Measurements from ENCODE around the gene PRKACA.

GRCh38 chr19:14122924-14123323 lies 5.4 kb upstream of the PRKACA start:
- TF ChIP-seq, protein P1, sequence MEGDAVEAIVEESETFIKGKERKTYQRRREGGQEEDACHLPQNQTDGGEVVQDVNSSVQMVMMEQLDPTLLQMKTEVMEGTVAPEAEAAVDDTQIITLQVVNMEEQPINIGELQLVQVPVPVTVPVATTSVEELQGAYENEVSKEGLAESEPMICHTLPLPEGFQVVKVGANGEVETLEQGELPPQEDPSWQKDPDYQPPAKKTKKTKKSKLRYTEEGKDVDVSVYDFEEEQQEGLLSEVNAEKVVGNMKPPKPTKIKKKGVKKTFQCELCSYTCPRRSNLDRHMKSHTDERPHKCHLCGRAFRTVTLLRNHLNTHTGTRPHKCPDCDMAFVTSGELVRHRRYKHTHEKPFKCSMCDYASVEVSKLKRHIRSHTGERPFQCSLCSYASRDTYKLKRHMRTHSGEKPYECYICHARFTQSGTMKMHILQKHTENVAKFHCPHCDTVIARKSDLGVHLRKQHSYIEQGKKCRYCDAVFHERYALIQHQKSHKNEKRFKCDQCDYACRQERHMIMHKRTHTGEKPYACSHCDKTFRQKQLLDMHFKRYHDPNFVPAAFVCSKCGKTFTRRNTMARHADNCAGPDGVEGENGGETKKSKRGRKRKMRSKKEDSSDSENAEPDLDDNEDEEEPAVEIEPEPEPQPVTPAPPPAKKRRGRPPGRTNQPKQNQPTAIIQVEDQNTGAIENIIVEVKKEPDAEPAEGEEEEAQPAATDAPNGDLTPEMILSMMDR (conservative IDR thresholded peaks at IDR 0.05) = no peak
- TF ChIP-seq ZFX (IDR thresholded peaks at IDR 0.05) = no peak

Data from C4-2B (cell line).